GM21723 (cell line): ENCODE results near the gene KCNA5.

Source experiments
- ATAC-seq: cut with Tn5 transposase; IDR thresholded peaks from one replicate; pipeline ENCODE4 v1.9.1; 2021; ENCODE audit warnings: mild to moderate bottlenecking, moderate library complexity; ENCODE audit not compliant: unreplicated experiment

KCNA5 gene

DNA sequence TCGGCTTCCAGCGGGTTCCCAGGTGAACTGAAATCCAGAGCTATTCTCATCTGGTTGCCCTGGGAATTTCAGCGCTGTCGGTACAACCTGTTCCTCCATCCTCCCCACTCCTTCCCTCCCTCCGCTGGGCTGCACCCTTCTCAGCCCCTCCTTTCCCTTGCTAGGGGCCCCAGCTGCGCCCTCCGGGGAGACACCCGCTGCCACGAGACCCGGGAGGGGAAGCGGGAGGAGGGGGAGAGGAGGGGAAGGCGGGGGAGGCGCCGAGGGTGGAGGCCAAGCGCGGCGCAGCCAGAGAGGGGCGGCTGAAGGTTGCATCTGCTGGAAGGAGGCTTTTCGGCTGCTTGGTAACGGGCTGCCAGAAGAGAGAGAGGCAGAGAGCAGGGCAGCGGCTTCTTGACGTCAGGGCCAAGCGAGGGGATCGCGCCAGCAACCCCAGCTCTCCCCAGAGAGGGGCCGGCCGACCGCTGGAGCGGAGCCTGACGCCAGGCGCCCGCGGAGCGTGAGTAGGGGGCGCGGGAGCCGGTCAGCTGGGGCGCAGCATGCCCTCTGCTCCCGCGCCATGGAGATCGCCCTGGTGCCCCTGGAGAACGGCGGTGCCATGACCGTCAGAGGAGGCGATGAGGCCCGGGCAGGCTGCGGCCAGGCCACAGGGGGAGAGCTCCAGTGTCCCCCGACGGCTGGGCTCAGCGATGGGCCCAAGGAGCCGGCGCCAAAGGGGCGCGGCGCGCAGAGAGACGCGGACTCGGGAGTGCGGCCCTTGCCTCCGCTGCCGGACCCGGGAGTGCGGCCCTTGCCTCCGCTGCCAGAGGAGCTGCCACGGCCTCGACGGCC is at the start of gene KCNA5:
TSS of gene KCNA5 (plus strand) at position 291 of the 831 bp plus-strand sequence. CDS start at position 560, 269 bp downstream.
- no peak for ATAC-seq

DNA sequence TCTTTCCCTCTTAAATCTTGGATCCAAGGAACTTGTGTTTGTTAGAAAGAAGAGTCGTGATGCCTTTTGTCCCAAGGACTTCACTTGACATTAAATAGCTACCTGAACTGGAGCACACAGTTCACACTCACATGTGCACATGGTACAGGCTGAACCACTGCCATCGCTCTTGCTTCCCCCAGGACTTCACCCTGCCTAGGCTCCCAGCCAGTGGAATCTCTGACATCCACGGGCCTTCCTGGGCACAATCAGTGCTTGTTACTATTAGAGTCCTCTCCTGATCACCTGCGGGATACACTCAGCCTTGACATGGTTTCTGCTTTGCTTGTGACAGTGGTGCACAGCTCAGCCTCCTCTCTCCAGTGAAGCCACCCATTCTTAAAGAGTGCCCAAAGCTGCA is 49.1 kb upstream of the KCNA5 start:
- no peak for ATAC-seq

DNA sequence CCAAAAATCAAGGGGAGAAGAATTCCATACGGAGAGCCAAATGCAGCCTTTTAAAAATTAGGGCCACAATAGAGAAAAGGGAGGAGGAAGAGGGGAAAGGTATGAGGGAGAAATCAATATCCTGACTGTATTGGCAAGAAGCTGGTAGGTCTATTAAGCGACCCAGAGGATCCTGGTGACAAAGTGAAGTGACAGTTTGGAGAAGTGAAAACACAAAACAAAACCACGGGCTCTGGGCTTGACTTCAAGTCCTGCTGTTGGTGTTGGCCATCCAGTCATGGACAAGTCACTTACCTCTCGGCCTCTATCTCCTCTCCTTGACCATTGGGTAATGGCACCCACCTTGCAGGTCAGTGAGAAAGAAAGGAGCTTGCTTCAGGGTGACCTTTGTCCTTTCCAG is 47.0 kb upstream of the KCNA5 start:
- no peak for ATAC-seq

DNA sequence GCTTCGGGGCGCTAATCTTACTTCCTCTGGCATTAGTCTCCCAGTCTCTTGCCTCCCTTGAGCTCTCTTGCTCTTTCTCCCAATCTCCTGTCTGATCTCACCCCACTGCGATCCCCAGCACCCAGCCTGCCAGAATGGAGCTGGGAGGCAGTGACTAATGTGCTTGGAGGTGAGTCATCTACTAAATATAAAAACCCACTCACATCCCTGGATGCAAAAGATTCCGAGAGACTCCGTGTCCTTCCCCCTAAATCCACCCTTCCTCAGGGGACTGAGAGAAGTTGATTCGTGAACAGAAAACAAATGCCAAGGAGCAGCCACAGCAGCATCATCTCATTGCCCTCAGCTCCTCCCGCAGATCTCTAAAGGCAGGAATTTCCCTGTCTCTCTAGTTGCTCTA is 45.7 kb upstream of the KCNA5 start:
- ATAC-seq: no peak

DNA sequence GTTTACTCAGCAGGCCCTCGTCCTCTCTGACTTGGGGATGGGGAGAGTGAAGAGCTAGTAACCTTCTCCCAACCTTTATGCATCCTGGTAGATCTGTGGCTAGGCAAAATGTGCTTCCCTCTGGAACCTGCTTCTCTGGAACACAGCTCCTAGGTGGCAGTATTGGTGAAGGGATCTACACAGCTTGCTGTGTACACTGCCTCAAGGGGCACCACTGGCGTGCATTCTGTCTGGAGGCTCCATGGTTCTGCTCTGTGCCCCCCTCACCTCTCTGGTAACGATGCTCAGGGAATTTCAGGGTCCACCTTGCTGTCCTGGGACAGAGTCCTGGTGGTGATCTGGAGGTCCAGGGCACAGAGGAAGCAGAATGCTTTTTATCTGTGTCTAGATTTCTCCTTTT is 43.5 kb upstream of the KCNA5 start:
- no peak for ATAC-seq

DNA sequence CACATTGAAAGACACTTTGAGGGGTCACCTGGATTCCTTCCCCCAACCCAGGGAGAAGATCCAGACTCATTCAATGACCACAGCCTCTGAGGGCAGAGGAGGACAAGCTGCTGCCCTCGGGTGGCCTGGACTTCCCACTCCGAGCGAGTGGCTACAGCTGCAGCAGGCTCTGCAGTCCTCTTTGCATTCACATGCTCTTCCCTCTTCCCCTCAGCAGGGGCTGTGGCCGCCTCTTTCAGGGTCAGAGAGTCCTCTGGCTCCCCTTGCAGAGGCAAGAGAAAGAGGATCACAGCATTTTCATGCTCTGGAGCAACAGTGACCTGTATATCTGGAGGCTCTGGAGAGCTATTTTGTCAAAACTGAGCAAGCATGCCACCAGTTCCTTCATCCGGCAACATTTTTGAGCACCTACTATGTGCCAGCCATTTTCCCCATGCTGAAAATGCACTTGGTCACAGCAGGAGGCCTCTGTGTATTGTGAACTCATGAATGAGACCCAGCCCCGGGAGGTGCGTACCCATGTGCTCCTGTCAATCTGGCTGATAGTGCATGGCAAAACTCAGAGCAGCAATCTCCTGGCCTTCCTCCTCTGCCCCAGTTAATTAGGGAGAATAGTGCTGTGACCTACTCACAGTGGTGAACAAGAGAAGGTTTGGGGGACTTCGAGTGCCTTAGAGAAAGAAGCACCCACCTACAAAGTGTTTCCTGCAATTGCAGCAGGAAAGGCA is 42.9 kb upstream of the KCNA5 start:
- ATAC-seq: no peak

DNA sequence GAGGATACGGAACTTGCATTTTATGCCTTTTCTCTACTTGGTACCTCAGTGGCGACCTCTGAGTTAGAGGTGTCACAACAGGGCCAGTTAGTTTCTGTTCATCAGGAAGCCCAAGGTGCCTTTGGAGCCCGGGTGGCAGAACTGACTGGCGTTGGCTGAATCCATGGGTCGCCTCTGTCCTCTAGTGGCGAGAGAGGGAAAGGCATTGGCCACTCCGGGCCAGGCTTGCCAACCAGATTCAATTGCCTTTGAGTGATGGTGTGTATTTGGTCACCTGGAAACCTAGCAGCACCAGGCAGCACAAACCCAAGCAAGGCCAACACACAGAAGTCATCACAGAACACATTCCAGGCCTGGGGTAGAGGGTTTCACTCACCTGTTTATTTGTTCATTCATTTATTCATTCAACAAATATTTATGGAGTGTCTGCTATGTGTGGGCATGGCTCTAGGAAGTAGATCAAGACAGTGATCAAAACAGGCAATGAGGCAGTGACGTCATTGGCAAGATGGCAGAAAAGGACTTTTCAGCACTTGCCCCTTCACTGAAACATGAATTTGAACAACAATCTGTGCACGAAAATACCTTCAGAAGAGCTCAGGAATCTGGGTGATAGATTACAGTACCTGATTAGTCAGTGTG is 40.5 kb upstream of the KCNA5 start:
- peak; percentile 59 for ATAC-seq

DNA sequence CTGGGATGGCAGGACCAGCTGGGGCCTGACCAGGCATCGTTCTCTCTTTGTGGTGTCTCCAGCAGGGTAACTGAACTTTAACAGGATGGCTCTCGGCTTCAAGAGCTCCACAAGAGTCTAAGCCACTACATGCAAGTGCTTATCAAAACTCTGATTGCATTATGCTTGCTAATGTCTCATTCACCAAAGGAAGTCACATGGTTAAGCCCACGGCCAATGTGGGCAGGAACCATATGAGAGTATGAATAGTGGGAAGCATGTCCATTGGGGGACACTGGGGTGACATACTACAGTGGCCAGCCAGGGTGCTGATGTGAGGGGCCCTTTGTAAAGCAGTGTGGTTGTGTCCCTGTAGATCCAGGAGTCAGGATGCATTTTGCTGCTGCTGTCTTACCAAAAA is 35.0 kb upstream of the KCNA5 start:
- ATAC-seq: no peak

DNA sequence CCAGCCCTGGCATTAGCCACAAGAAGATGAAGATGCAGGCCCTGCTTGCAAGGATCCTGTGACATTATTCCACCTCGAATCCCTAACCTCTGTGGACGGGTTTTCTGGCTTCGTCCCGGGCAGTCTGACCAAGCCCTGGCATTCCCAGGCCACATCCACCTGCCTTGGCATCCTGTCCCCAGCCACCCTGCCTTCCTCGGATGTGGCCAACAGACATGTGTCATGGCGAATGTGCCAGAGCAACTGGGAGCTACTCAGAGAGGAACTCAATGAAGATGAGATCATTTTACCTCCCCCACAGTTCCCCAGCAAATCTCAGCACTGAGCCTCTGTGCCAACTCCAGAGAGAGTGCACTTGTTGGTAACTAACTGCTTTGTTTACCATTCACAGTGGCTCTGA is 33.5 kb upstream of the KCNA5 start:
- no peak for ATAC-seq

DNA sequence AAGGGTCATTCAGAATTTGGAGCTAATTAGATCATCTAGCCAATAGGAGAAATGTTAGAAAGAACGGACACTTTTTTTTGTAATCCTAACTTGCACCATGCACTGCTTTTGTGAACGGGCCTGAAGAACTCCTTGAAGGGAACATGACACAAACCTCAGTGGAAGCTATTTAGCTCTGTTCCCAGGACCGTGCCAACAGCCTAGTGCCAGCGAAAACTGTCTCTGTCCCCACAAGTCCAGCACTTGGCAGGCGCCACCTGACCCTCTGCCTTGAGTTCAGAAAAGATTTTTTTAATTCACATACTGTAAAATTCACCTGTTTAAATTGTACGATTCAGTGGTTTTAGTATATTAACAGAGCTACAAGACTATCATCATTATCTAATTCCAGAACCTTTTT is 31.3 kb upstream of the KCNA5 start:
- ATAC-seq: no peak

DNA sequence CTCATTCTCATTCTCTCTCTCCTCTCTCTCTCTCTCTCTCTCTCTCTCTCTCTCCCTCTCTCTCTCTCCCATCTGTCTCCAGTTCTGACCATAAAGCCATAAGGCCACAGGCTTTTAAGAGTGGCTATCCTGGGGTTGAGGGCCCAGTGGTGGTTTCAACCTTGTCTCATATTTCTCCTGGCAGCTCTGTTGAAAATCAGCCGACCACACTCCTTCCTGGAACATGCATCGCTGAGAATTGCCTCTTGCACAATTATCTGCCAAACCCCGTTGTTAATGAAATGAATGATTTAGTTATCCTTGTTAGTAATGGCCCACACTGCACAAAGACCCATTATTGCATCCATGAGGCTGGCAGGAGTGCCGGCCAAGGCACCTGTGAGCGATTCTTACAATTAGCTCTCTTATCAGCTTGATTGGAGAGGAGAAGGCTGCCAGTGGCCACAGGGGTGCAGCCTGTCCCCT is 30.4 kb upstream of the KCNA5 start:
- no peak for ATAC-seq

DNA sequence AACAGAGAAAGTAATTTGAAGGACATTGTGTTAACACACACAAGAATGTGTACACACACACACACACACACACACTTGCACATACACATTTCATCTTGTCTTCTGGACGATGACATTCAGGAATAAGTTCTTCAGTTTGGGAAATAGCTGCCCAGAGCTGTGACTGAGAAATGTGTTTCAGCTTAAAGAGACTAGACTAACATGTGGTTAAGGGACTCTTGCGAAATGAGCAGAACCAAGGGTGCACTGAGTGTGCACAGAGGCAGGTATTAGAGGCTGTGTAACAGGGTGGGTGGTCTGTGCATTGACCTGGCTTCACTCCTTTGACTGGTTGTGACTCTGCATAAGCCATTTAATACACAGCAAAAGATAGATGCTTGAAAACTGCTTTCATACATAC is 29.4 kb upstream of the KCNA5 start:
- no peak for ATAC-seq

DNA sequence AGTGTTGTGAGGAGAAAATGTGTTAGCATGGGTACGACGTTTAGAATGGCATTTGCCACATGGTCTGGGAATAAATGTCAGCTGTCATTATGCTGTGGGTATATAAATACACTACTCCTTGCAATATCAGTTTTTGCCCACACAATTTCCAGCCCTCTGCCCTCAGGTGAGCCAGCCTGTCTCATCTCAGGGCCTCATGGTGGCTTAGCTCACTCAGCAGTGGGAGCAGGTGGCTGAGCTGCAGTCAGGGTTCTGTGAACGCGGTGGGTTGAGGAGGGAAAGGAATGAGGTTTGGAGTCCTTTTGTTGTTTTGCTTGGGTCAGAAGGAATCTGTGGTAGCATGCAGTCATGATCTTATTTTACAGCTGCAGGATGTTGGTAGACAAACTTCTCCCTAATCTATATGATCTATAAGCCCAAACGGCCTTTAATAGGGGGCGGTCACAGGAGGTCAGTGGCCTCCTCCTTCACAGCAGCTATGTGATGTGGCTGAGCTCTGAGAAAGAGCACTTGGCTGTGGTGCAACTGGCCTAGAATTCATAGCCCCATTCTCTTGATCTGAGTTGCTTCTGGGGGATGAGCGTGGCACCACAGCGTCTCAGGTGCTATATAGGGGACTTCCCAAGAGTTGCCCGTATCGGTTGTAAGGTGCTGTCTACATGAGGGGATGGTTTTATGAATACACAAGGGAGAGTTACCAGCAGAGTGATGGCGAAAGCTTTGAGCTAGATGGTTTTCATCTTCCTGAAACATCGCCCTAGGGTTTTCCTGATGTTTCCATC is 27.8 kb upstream of the KCNA5 start:
- ATAC-seq: no peak

DNA sequence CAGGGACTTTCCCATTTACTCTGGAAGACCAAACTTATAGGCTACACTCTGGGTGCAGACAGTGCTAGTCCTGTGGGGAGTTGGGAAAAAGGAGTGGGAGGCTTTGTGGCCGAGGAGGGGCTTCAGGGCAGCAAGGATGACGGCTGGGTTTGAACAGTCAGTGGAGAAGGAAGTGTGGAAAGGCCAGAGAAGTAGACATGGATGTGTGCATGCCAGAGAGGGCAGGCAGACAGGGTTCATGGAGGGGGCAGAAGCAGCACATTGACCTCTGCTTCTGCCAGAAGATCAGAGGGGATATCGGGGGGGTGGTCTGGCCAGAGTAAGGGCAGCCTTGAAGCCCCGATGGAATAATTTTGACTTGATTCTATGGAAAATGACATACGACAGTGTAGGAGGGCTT is 27.2 kb upstream of the KCNA5 start:
- no peak for ATAC-seq

DNA sequence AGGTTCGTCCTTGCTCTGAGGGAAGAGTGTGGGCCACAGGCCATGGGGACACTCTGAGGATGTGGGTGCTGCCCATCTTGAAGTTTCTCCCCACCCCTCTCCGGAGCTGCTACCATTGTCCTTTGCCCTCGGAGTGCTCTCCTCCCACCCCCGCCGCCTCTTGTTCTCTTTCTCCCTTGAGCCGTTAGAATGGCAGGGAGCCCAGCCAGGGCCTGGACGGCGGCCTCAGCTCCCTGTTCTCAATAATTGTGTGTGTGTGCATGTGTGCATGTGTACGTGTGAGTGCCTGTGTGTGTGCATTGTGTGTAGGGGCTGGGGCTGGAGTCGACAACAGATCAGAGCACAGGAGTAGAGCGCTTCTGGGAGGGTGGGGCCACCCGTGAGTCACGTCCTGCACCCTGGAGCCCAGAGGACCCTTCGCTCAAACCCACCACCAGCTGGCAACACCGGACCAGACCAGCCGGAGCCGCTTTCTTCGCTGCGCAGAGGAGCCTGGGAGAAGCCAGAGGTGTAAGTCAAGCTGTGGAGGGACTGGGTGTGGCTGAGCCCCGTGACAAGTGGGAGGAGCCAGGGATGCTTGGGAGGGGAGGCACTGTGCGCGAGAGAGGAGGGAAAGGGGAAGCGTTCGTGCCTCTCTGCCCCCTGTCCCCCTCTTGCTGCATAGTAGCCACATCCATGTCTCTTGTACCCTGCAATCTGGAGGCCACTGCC is 25.9 kb upstream of the KCNA5 start:
- no peak for ATAC-seq

DNA sequence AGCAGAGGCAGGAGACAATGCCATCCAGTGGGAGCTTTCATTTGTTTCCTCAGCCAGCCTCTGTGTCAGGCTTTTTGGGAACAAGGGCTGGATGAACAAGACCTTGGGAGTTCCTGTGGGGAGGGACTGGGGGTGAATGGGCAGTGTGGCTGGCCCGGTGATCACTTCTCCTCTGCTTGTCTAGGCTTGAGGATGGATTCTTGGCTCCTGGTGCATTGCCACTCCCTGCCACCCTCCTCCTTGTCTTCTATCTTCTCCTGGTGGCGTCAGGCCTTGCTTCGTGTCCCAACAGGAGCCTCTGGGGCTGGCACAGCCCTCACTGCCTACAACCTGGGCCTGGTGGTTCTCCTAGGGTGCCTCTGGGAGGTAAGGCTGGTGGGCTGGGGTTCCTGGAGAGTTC is 25.0 kb upstream of the KCNA5 start:
- no peak for ATAC-seq

DNA sequence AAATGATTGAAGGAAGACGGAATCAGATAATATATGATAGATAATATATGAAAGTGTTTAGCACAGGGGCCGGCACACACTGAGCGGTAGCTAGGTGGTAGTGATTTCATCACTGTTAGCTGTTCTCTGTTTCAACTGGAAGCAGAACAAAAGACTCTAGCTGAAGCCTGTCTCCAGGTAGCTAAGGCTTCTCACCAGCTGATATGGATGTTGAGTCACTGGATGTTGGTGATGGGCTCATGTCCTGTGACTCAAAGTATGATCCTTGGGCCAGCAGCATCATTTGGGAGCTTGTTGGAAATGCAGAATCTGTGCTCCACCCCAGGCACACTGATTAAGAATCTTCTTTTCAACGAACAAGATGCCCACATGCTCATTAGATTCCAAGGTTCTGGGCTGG is 21.7 kb upstream of the KCNA5 start:
- no peak for ATAC-seq

DNA sequence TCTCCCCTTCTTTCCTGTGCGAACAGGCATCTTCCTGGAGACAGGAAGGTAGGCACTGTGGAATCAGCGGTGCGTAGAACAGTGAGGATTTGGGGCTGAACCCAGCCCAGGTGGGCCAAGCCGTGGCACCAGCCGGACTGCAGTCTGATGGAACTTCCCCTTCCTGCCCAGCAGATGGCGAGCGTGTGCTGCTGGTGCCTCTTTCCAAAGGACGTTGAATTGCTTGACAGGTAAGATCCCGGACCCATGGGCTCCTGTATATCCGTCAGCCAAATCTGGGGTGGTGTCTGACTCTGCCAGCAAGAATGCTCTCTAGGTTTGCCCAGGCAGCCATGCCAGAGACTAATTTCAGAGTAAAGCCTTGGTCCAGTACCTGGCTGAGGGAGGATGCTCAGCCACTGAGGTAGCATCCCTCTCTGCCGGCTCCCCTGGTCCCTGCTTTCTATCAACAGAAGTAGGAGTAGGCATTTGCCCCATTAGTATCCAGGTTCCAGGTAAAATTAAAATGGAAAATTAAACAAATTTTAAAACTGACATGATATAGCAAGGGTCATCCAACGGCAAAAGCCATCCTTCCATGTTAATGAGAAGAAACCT is 21.1 kb upstream of the KCNA5 start:
- no peak for ATAC-seq

DNA sequence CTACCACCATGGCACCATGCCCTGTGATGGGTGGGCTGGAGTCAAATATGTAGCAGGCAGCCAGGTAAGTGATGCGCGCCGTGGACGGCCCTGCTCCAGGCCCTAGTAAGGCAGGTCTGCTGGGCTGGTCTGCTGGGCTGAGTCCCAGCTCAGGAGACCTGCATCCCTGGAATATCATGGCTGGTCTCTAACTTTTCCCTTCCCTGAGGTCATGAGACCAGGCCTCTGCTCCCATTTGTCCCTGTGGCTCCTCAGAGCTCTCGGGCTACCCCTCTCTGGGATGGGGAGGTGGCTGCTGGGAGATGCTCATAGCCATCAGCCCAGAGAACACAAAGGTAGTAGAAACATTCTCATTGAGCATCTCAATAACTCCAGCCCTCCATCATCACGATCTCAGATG is 19.8 kb upstream of the KCNA5 start:
- ATAC-seq: no peak

DNA sequence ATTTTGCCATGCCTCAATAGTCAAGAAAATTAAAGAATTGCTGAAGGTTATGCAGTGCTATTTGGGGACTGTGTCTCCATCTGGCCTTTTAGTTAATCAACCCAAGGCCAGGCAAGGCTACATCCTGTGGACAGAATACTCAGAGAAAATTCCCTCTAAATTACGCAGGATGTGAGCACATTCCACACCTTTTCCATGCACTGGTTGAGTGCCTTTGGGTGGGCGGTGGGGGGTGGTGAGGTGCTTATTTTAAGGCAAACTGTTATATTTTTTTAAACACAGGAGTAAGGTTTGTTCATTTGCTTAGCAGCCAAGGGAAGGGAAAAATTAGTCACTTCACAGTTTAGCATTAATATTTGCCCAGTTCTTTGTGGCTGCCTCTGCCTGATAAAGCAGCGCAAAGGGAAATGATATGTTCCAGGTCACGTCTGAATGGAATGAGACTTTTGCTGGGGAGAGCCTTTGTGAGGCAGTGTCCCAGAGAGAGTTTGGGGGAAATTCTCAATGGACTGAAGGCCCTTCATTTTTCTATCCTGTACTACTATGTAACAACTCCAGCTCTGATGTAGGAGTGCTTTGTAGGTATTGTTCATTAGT is 17.2 kb upstream of the KCNA5 start:
- ATAC-seq: no peak
